Fibroblast of lung (primary cell): ENCODE results near the gene ESAM.

Experiments used
- CTCF ChIP-seq, 2 donors: IDR thresholded peaks in 1 of 2; conservative IDR thresholded peaks in 1 of 2; 1 replicate in 1 of 2; 2 replicates in 1 of 2; pipeline ENCODE4 v1.5.1; 2011 to 2012; ENCODE audit warnings: low read length in 2 of 2, control low read depth in 1 of 2, inconsistent platforms in 1 of 2, low read depth in 1 of 2, mild to moderate bottlenecking in 1 of 2
- EZH2 ChIP-seq: IDR thresholded peaks from 2 replicates; pipeline ENCODE4 v1.5.1; 2012; ENCODE audit warnings: low read length, control low read depth, mild to moderate bottlenecking; ENCODE audit errors: missing control alignments

- TF ChIP-seq CTCF (conservative IDR thresholded peaks at IDR 0.05 in 1 of 2, IDR thresholded peaks at IDR 0.05 in 1 of 2; ENCODE audit: low read depth in 1 of 2, low read length in 2 of 2), result peak; percentile 48 to 53
- no peak for TF ChIP-seq EZH2
Observed at GRCh38 chr11:124740277-124740882, 21.7 kb downstream of the ESAM start.
